ENCODE measurements around the gene PIGZ.
A peak's percentile ranks its signal among the peaks of the same experiment; 100 is the strongest.

Gene PIGZ

GRCh38 chr3:196915375-196915774 is 53.3 kb downstream of the PIGZ start:
- no peak overlapping the region for H4K91ac ChIP-seq (ENCODE audit: low read depth, low read length)
- H3K14ac ChIP-seq (ENCODE audit: low read length): no peak overlapping the region
- no peak overlapping the region for H3K4me3 ChIP-seq (ENCODE audit: low read depth, low read length)
- no CpG with 5 or more reads among the region's 3 CpGs for WGBS (ENCODE audit: extremely low coverage, insufficient coverage, insufficient read length)
- no peak overlapping the region for H2BK12ac ChIP-seq (ENCODE audit: low read length)
- H3K9me3 ChIP-seq (ENCODE audit: insufficient read depth, low read depth, low read length): no peaks in the 10 kb centered on the region
- no peak overlapping the region for H3K27ac ChIP-seq (ENCODE audit: low read depth, low read length)
- no peak overlapping the region for H3K4ac ChIP-seq (ENCODE audit: low read depth, low read length)
- H2AK5ac ChIP-seq (ENCODE audit: low read length): no peak overlapping the region
- no peak overlapping the region for H4K12ac ChIP-seq (ENCODE audit: low read depth, low read length)
- no peak for DNase-seq
- H3K9ac ChIP-seq (ENCODE audit: low read length): no peak overlapping the region
- no peak overlapping the region for H2BK120ac ChIP-seq (ENCODE audit: insufficient read depth, low read length, poor library complexity)
- no peaks in the 10 kb centered on the region for H3K79me2 ChIP-seq (ENCODE audit: control insufficient read depth, insufficient read depth, low read length, poor library complexity)
- no peak overlapping the region for H3K23ac ChIP-seq (ENCODE audit: low read length)
- no peak overlapping the region for H2AFZ ChIP-seq (ENCODE audit: insufficient read depth, low read length, poor library complexity)
- H4K8ac ChIP-seq (ENCODE audit: low read depth, low read length): no peak overlapping the region
- H3K4me1 ChIP-seq (ENCODE audit: control insufficient read depth in 1 of 2, insufficient read depth in 2 of 2, low read length in 2 of 2): no peaks in the 10 kb centered on the region
- H3K79me1 ChIP-seq (ENCODE audit: low read length): no peaks in the 10 kb centered on the region
- no peak overlapping the region for H3K4me2 ChIP-seq (ENCODE audit: low read length)
- H3K36me3 ChIP-seq (ENCODE audit: control insufficient read depth in 1 of 2, insufficient read depth in 2 of 2, low read length in 2 of 2): peaks cover 11 to 14% of the 10 kb centered on the region in 2 experiments
- H3K27me3 ChIP-seq (ENCODE audit: insufficient read depth, low read length): no peaks in the 10 kb centered on the region
- no peak overlapping the region for H2BK5ac ChIP-seq (ENCODE audit: low read depth, low read length, poor library complexity)
- no peak overlapping the region for H3K18ac ChIP-seq (ENCODE audit: low read length)

DNA sequence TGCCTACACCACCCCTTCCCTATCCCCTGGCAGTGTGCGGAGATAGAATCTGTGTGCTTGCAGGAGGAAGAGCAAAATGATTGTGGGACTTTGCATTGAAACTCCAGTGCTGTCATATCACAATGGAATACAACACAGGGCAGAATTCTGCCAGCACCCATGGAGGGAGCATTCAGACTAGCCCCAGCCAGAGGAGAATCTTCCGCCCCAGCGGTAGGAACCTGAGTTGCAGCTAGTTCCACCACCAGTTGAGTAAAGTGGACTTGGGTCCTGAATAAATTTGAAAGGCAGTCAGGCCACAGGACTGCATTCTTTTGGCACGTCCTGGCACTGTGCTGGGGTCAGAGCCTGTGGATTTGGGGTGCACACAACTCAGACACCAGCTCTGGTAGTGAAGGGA is 53.8 kb downstream of the PIGZ start:
- Histone ChIP-seq H2BK12ac (ENCODE audit: low read length) (no peak overlapping the region), H2BK5ac (ENCODE audit: low read depth, low read length, poor library complexity) (no peak overlapping the region), H4K8ac (ENCODE audit: low read depth, low read length) (no peak overlapping the region), H3K79me2 (ENCODE audit: control insufficient read depth, insufficient read depth, low read length, poor library complexity) (no peaks in the 10 kb centered on the region), H3K27me3 (ENCODE audit: insufficient read depth, low read length) (no peaks in the 10 kb centered on the region), H3K4me2 (ENCODE audit: low read length) (no peak overlapping the region), H3K4me1 (ENCODE audit: control insufficient read depth in 1 of 2, insufficient read depth in 2 of 2, low read length in 2 of 2) (no peaks in the 10 kb centered on the region), H3K14ac (ENCODE audit: low read length) (no peak overlapping the region), H2BK120ac (ENCODE audit: insufficient read depth, low read length, poor library complexity) (no peak overlapping the region), H4K91ac (ENCODE audit: low read depth, low read length) (no peak overlapping the region), H2AFZ (ENCODE audit: insufficient read depth, low read length, poor library complexity) (no peak overlapping the region), H3K79me1 (ENCODE audit: low read length) (no peaks in the 10 kb centered on the region), H3K27ac (ENCODE audit: low read depth, low read length) (no peak overlapping the region), H3K9me3 (ENCODE audit: insufficient read depth, low read depth, low read length) (no peaks in the 10 kb centered on the region), H3K23ac (ENCODE audit: low read length) (no peak overlapping the region), H4K12ac (ENCODE audit: low read depth, low read length) (no peak overlapping the region), H3K4me3 (ENCODE audit: low read depth, low read length) (no peak overlapping the region), H2AK5ac (ENCODE audit: low read length) (no peak overlapping the region), H3K4ac (ENCODE audit: low read depth, low read length) (no peak overlapping the region), H3K36me3 (ENCODE audit: control insufficient read depth in 1 of 2, insufficient read depth in 2 of 2, low read length in 2 of 2) (peaks cover 11 to 14% of the 10 kb centered on the region in 2 experiments), H3K9ac (ENCODE audit: low read length) (no peak overlapping the region), H3K18ac (ENCODE audit: low read length) (no peak overlapping the region)
- WGBS (ENCODE audit: extremely low coverage, insufficient coverage, insufficient read length): no CpG with 5 or more reads among the region's 4 CpGs
- peak in 1 of 2 donors; percentile 12 for DNase-seq

DNA sequence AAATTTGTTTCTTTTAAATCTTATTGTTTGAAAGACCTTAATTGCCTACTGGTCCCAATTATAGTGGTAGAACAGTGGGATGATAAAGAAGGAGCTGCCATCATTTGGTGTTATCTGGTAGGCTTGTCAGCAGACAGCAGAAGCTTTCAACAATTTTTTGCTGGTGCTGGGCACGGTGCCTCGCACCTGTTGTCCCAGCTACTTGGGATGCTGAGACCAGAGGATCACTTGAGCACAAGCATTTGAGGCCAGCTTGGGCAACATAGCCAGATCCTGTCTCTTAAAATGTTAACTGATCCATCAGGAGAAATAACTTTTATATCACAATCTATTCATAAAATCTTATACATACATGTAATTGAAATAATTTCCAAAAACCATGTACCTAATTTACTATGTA is 64.9 kb downstream of the PIGZ start:
- H3K36me3 ChIP-seq (ENCODE audit: control insufficient read depth in 1 of 2, insufficient read depth in 2 of 2, low read length in 2 of 2): peaks cover 25 to 35% of the 10 kb centered on the region in 2 experiments
- H2BK5ac ChIP-seq (ENCODE audit: low read depth, low read length, poor library complexity): no peak overlapping the region
- H2BK120ac ChIP-seq (ENCODE audit: insufficient read depth, low read length, poor library complexity): no peak overlapping the region
- WGBS (ENCODE audit: extremely low coverage, insufficient coverage, insufficient read length): no CpG with 5 or more reads among the region's 2 CpGs
- H3K4me1 ChIP-seq (ENCODE audit: control insufficient read depth in 1 of 2, insufficient read depth in 2 of 2, low read length in 2 of 2): no peaks in the 10 kb centered on the region
- no peak overlapping the region for H3K18ac ChIP-seq (ENCODE audit: low read length)
- H3K4me2 ChIP-seq (ENCODE audit: low read length): no peak overlapping the region
- H3K79me2 ChIP-seq (ENCODE audit: control insufficient read depth, insufficient read depth, low read length, poor library complexity): no peaks in the 10 kb centered on the region
- H3K27ac ChIP-seq (ENCODE audit: low read depth, low read length): no peak overlapping the region
- H3K4ac ChIP-seq (ENCODE audit: low read depth, low read length): no peak overlapping the region
- H3K9ac ChIP-seq (ENCODE audit: low read length): no peak overlapping the region
- DNase-seq: no peak
- no peak overlapping the region for H4K91ac ChIP-seq (ENCODE audit: low read depth, low read length)
- no peak overlapping the region for H4K8ac ChIP-seq (ENCODE audit: low read depth, low read length)
- no peak overlapping the region for H4K12ac ChIP-seq (ENCODE audit: low read depth, low read length)
- H2BK12ac ChIP-seq (ENCODE audit: low read length): no peak overlapping the region
- H3K9me3 ChIP-seq (ENCODE audit: insufficient read depth, low read depth, low read length): no peaks in the 10 kb centered on the region
- no peak overlapping the region for H2AK5ac ChIP-seq (ENCODE audit: low read length)
- no peak overlapping the region for H3K14ac ChIP-seq (ENCODE audit: low read length)
- no peak overlapping the region for H2AFZ ChIP-seq (ENCODE audit: insufficient read depth, low read length, poor library complexity)
- H3K23ac ChIP-seq (ENCODE audit: low read length): no peak overlapping the region
- H3K27me3 ChIP-seq (ENCODE audit: insufficient read depth, low read length): no peaks in the 10 kb centered on the region
- H3K79me1 ChIP-seq (ENCODE audit: low read length): no peaks in the 10 kb centered on the region
- H3K4me3 ChIP-seq (ENCODE audit: low read depth, low read length): no peak overlapping the region

DNA sequence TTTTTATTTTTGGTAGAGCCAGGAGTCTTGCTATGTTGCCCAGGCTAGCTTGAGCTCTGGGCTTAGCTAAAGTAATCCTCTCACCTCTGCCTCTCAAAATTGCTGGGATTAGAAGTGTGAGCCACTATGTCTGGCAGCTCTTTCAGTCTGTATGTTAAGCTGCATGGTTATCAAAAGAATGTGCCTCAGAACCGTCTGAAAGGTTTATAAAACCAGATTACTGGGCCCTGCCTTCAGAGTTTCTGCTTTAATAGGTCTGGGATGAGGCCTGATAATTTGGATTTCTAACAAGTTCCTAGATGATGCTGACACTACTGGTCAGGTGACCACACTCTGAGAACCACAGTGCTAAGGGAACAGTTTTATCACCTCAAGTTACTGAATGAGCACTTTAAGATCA is 66.3 kb downstream of the PIGZ start:
- Histone ChIP-seq H3K9ac (ENCODE audit: low read length) (no peak overlapping the region), H2BK12ac (ENCODE audit: low read length) (no peak overlapping the region), H3K4ac (ENCODE audit: low read depth, low read length) (no peak overlapping the region), H3K18ac (ENCODE audit: low read length) (no peak overlapping the region), H4K91ac (ENCODE audit: low read depth, low read length) (no peak overlapping the region), H2AFZ (ENCODE audit: insufficient read depth, low read length, poor library complexity) (no peak overlapping the region), H2BK5ac (ENCODE audit: low read depth, low read length, poor library complexity) (no peak overlapping the region), H3K14ac (ENCODE audit: low read length) (no peak overlapping the region), H3K36me3 (ENCODE audit: control insufficient read depth in 1 of 2, insufficient read depth in 2 of 2, low read length in 2 of 2) (peaks cover 25 to 32% of the 10 kb centered on the region in 2 experiments), H3K4me2 (ENCODE audit: low read length) (no peak overlapping the region), H3K27ac (ENCODE audit: low read depth, low read length) (no peak overlapping the region), H2AK5ac (ENCODE audit: low read length) (no peak overlapping the region), H3K79me2 (ENCODE audit: control insufficient read depth, insufficient read depth, low read length, poor library complexity) (no peaks in the 10 kb centered on the region), H3K23ac (ENCODE audit: low read length) (no peak overlapping the region), H3K4me3 (ENCODE audit: low read depth, low read length) (no peak overlapping the region), H4K12ac (ENCODE audit: low read depth, low read length) (no peak overlapping the region), H3K9me3 (ENCODE audit: insufficient read depth, low read depth, low read length) (no peaks in the 10 kb centered on the region), H3K79me1 (ENCODE audit: low read length) (no peaks in the 10 kb centered on the region), H3K4me1 (ENCODE audit: control insufficient read depth in 1 of 2, insufficient read depth in 2 of 2, low read length in 2 of 2) (no peaks in the 10 kb centered on the region), H2BK120ac (ENCODE audit: insufficient read depth, low read length, poor library complexity) (no peak overlapping the region), H4K8ac (ENCODE audit: low read depth, low read length) (no peak overlapping the region), H3K27me3 (ENCODE audit: insufficient read depth, low read length) (no peaks in the 10 kb centered on the region)
- no peak for DNase-seq
- no CpG with 5 or more reads among the region's 1 CpG for WGBS (ENCODE audit: extremely low coverage, insufficient coverage, insufficient read length)
